SH-SY5Y (cell line): ENCODE measurements around the gene DYNLL2.

ENCODE experiments used
- GATA2 ChIP-seq: IDR thresholded peaks from 2 replicates; pipeline ENCODE4 v1.6.1; 2011; ENCODE audit warnings: mild to moderate bottlenecking, low read depth, low read length
- GATA3 ChIP-seq: IDR thresholded peaks from 2 replicates; pipeline ENCODE4 v1.6.1; 2011; ENCODE audit warnings: low read depth, mild to moderate bottlenecking, low read length, moderate library complexity

Gene DYNLL2

DNA sequence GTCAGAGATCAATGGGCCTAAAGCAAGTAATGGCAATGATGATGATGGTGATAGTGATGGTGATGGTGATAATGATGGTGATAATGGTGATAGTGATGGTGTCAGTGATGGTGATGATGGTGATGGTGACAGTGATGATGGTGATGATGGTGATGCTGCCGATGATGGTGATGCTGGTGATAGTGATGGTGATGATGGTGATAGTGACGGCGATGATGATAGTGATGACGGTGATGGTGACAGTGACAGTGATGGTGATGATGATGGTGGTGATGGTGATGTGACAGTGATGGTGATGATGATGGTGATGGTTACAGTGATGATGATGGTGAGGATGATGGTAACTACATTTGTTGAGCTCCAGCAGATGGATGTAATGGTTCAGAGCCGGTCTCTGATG, 34.2 kb downstream of the DYNLL2 start:
- TF ChIP-seq GATA2 (no peak), GATA3 (no peak)

- TF ChIP-seq GATA3 (no peak), GATA2 (no peak)
Observed at GRCh38 chr17:58119491-58119890, 36.3 kb downstream of the DYNLL2 start.

DNA sequence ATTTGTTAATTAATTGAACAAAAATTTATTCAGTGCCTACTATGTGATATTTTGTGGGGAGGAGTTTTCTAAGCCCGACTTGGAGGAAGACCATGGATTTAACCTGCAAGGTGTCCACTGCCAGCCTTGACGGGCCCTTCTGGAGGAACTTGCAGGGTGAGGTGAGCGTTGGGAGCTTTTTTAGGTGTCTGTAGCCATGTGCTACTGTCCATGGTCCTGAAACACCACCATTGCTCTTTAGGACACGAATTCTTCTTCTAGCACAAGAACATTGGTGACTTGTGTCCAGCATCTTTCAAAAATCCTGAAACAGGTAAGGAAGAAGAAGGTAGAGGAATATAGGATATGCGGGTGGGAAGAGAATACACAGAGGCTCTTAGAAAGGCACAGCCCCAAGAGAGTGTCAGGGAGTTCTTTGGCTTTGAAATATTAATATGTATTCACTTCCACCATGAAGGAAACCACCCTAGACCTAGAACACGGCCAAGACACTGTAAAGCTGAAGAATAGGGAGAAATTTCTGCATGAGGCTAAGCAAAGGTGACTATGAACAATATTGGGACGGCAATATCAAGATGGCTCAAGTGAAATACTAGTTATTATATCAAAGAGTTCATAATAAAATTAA, 37.1 kb downstream of the DYNLL2 start:
- no peak for TF ChIP-seq GATA3
- no peak for TF ChIP-seq GATA2

GRCh38 chr17:58121925-58122324, 38.7 kb downstream of the DYNLL2 start:
- no peak for TF ChIP-seq GATA3
- TF ChIP-seq GATA2 = no peak

DNA sequence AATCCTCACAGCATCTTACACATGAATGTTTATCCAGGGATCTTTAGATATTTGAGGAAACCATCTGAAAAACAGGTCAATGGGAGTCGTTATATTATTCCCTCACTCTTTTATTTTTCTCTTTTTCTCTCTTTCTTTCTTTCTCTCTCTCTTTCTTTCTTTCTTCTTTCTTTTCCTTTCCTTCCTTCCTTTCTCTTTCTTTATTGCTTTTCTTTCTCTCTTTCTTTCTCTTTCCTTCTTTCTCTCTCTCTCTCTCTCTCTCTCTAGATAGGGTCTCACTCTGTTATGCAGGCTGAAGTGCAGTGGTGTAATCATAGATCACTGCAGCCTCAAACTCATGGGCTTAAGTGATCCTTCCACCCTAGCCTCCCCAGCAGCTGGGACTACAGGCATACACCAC, 44.6 kb downstream of the DYNLL2 start:
- TF ChIP-seq GATA3 = no peak
- no peak for TF ChIP-seq GATA2

DNA sequence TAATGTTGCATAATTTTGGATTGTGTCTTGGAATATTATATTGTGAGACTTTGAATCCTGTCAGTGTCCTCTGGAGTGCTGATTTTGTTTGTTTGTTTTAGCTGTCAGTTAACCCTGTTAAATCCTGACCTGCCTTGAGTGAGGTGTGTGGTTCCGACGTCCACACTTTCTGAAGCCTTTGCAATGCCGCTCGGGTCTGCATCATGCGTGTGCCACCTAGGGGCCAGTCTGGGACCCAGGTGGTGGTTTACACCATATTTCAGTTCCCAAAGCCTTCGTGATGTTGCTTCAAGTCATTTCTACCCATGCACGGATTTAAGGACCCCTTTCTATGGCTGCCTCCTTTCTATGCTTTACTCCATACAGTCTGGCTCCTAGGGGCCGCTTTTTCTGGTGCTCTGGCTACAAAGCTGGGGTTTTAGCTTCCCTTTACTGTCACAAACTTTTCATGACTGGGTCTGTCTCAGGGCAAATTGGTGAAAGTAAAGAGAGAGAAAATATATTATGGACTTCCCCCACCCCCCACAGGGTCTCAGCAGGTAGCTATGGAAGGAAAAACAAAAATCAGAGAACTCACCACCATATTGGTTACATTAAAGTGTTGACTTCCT, 53.6 kb downstream of the DYNLL2 start:
- TF ChIP-seq GATA2 (no peak), GATA3 (no peak)

DNA sequence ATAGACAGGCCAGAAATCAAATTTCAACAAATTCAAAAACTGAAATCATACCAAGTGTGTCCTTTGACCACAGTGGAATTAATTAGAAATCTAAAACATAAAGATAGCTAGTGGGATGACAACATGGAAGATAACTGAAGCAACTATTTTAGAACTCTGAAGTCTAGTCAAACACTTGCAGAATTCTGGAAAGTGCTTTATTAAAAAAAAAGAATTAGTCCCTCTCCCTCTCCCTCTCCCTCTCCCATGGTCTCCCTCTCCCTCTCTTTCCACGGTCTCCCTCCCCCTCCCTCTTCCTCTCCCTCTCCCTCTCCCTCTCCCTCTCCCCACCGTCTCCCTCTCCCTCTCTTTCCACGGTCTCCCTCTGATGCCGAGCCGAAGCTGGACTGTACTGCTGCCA, 58.3 kb downstream of the DYNLL2 start:
- TF ChIP-seq GATA3 (no peak), GATA2 (no peak)

GRCh38 chr17:58144801-58145200, 61.6 kb downstream of the DYNLL2 start:
- no peak for TF ChIP-seq GATA2
- TF ChIP-seq GATA3 = no peak
